GM21825 (cell line): ENCODE results near the gene DPM2.
A peak's percentile ranks its signal among the peaks of the same experiment; 100 is the strongest.

Source experiments
- ATAC-seq: cut with Tn5 transposase; IDR thresholded peaks from one replicate; pipeline ENCODE4 v1.9.1; 2021; ENCODE audit warnings: mild to moderate bottlenecking, moderate library complexity; ENCODE audit not compliant: unreplicated experiment

The DPM2 gene

DNA sequence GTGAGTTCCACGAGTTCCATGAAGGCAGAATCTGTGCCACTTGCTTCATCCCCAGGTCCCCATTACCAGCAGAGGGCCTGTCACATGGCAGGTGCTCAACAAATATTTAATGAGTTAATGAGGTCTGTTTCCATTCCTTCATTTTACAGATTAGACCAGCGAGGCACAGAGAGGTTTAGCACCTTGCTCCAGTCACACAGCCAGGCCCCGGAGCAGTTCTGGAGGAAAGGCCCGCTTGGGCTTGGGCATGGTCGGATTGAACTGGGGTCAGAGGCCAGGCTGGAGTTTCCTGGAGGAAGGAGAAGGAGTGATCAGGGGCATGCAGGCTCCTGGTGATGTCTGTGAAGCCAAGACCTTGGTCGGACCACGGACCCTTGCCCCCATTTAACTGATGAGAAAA, 16.9 kb downstream of the DPM2 start:
- ATAC-seq, result no peak

DNA sequence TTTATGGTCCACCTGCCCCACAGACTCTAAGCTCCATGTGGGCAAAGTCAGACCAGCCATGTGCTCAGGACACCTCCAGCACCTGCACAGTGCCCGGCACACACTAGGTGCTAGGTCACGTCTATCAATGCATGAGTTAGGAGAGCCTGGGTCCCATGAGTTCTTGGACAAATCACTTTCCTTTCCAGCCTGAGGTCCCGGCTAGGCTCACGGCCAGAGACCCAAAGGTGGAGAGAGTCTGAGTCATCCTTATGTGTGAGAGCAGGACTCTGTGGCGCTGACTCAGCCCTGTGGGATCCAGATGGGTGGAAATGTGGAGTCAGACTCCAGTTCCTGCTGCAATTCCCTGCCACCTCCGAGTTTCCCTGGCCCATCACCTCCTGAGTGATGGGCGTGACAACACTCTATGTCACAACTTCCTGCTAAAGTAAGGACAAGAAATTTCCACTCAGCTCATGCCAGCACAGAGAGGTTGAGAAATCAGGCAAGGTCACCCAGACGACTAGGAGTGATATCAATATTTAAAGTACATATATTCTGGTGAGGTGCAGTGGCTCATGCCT, 18.3 kb downstream of the DPM2 start:
- no peak for ATAC-seq

DNA sequence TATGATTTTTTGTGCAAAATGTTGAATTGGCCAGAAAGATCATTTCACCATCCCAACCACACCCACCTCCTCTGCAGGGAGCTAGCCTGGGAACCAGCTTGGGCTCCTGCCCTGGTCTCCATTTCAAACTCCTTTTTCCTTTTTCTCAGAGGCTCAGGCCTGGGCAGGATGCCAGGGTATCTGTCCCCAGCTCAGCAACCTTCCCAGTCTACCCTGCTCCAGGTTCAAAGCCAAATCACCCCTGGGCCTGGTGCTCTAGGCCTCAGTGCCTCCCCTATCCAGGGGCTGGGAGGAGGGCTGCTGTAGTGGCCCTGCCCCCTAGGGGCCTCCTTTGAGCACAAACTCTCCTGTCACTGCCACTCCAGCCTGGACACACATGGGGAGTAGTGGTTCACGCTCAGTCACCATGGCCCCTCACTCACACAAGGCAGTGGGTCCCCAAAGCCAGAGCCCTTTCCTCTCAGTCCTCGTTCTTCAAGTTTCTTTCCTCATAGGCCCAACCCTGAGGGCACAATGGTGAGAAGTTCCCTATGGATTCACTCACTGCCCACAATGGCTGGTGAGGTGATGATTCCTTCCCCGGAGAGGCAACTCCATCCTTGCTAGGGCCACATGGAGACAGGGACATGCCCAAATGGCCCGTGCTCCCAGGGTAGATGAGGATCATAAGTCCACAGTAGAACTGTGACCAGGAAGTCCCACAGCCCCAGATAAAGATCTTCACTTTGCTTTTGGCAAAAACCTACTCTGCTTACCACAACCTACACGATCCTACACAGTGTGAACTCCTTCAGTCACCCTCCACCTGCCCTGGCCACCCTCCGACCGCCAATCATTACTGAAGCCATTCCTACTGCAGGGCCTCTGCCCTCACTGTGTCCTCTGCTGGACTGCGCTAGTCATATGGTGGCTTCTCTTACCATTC, 19.2 kb downstream of the DPM2 start:
- ATAC-seq, result no peak

DNA sequence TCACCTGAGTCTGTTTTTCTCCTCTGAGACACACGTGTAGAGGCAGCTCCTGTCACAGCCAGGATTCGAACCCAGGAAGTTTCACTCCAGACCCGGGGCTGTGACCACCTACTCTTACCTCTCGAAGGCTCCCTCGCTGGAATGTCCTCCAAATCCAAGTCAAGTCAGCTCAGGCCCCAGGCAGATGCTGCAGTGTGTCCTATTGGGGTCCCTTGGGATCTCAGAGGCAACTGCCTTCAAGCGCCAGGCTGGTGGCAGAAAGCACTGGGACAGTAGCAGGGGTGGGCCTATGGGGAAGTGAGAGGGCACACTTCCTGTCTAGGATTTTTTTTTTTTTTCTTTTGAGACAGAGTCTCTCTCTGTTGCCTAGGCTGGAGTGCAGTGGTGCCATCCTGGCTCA, 20.1 kb downstream of the DPM2 start:
- ATAC-seq, result no peak

DNA sequence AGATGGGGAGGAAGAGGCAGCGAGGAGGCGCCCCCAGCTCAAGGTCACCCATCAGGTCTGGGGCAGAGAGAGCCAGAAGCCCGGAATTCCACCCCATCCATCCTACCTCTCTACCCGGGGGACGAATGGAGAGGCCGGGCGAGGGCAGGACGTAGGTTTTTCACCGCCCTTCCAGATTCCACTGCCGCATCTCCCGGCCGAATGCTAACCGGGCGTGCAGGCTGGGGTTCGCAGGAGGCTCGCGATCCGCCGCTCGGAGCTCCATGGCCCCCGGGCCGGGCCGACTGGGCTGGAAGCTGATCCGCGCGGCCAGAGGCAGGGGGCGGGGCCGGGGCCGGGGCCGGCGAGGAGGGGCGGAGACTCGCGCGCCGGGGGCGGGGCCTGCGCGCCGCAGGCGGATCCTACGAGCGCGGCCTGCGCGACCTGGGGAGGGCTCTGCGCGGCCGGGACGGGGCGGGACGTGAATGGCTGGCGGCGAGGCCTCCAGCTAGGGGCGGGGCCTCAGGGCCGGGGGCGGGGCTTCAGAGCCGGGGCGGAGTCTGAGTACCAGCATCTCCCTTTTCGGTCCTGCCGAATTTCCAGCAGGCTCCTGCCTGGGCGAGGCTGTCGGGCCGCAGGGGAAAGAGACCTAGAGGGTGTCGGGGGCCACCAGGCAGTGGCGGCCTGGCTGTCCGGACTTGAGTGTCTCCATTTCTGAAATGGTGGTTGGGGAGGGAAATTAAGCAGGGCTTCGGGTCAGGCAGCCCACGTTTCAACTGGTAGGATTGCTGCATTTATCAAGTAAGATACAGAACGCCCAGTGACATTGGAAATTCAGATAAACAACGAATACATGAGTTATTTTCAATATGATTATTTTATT, 20.7 kb downstream of the DPM2 start, which contains the start of gene ST6GALNAC4:
Gene ST6GALNAC4 (minus strand): TSS at position 322 of the 862 bp plus-strand sequence. CDS start 622 bp downstream, outside the sequence.
- ATAC-seq, result peak; percentile 61

DNA sequence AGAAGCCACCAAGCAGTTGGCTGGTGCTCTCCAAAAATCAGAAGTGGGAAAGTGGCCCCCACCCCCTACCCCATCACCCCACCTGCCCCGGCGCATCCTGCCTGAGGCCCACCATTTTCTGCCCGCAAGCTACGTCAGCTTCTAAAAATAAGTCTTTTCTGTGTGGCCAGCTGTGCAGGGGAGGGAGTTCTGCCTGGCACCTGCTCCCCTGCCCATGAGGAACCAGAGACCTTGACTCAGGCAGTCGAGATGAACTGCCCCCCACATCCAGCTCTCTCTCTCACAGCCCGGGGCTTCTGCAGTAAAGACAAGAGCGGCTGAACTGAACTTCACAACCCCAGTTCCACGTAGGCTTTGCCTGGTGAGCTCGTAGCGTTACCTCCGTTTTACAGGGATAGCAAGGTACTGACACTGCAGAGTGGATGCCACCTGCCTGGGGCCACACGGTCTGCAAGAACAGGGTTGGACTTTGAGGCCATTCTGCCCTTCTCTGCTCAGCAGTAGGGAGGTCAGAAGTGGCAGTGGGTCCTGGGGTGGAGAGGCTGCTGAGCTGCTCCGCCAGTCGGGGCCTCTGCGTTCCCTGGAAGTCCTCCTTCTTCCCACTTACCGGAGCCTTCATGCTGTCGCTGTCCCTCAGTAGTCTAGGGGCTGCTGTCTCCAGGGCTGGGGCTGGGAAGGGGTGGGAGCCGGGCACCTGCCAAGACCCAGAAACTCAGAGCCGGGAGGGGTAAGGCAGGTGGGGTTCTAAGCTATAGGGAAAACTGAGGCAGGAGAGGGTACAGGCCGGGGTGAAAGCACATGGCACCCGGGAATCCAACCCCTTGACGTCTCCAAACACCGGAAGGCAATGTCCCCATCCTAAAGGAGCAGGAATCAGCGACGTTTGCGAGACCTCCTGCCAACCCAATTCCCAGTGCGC, 21.6 kb downstream of the DPM2 start:
- ATAC-seq, result no peak

DNA sequence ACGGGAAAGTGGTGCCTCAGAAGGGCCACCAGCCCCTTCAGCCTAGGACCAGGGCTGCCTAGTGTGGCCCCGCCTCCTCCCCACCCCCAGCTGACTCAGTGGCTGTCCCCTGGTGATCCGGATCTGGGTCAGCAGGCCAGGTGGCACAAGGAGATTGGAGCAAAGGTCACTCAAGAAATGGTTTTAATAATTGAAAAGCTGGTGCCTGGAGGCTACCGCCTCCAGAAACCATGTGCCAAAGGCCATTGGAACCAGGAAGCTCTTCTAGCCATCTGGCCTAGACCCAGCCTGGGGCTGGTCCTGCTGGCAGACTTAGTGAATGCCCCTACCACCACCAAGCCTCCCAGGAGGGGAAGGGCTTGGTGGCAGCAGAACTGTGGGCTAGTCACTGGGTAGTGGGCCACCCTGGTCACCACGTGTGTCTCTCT, 22.3 kb downstream of the DPM2 start:
- no peak for ATAC-seq

DNA sequence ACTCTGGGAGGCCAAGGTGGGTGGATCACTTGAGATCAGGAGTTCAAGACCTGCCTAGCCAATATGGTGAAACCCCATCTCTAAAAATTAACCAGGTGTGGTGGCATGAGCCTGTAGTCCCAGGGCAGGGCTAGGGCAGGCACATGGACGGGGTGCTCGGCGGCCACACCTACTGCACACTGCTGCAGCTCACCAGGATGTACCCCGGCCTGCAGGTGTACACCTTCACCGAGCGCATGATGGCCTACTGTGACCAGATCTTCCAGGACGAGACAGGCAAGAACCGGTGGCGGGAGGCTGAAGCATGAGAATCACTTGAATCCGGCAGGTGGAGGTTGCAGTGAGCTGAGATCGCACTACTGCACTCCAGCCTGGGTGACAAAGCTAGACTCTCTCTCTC, 24.0 kb downstream of the DPM2 start:
- ATAC-seq, result no peak

DNA sequence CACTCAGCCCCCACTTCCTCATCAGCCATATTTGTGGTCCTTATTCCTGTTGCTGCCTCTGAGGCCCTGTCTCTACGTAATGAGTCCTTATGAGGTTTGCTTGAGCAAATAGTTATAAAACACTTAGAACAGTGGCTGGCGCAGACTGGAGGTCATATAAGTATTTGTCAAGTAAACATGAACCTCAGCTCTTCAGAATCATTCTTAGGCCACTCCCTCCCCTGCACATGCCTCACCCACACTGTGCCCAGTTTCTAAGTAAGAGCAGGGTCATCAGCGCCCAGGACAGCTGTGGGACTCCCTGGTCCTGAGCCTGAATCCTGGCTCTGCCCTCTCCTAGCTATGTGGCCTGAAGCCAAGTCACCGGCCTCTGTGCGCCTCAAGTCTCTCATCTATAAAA, 24.8 kb downstream of the DPM2 start:
- no peak for ATAC-seq

DNA sequence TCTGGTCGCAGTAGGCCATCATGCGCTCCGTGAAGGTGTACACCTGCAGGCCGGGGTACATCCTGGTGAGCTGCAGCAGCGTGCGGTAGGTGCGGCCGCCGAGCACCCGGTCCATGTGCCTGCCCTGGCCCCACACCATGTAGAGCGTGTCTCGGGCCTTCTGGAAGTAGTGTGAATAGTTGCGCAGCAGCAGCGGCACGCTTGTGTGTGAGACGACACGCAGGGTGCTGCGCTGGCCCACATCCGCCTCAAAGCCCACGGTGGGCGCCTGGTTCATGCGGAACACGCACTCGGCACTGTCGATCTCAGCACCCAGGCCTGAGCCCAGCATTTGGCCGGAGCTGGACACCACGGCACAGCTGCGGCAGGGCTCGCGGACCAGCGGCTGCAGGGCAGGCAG, 25.4 kb downstream of the DPM2 start:
- no peak for ATAC-seq

DNA sequence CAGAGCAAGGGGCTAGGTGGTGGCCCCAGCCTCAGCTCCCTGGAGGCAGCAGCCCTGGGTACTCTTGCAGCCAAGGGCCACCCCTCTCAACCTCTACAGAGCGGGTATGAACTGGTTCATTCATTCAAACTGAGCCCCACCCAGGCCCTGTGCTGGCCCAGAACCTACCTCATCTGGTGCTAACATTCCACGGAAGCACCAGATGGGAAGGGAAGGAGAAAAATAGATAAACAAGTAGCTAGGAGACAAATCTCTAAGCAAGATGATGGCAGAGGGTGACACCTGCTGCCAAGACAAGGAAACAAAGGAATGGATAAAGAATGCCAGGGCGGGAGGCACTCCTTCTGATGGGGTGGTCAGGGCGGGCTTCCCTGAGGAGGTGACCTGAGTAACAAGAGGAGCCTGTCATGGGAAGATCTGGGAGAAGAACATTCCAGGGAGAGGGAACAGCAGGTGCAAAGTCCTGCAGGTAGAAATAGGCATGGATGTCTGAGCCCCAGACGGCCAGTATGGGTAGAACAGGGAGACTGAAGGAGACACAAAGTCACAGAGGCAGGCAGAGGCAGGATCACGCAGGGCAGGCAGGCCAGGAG, 26.9 kb downstream of the DPM2 start:
- no peak for ATAC-seq

DNA sequence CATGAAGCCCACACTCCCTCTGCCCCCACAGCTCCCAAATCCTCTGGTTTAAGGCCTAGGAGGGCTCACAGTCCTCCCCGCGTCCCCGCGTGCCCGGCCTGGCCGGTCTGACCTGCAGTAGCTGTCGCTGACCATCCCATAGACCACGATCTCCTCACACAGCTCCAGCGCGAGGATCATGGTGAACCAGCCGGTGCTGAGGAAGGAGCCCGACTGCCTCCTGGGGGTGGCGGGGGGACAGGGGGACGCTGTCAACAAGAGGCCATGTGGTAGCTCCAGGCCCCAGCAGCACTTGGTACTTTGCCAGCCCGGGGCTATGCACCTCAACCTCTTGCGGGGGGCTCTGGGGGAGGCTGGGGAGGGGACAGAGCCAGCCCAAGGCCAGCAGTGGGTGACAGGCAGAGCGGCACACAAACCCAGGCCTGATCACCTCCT, 27.8 kb downstream of the DPM2 start:
- no peak for ATAC-seq

DNA sequence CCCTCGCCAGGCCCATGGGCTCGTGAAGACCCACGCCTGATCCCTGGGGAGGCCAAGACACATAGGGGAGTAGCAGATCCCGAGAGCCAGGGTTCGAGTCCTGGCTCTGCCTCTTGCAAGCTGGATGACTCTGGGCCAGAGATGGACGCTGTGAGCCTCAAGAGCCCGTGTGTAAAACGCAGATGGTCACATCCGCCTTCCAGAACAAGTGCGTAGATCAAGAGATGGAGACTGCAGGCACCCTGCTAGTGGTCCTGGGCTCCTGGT, 29.1 kb downstream of the DPM2 start:
- no peak for ATAC-seq

DNA sequence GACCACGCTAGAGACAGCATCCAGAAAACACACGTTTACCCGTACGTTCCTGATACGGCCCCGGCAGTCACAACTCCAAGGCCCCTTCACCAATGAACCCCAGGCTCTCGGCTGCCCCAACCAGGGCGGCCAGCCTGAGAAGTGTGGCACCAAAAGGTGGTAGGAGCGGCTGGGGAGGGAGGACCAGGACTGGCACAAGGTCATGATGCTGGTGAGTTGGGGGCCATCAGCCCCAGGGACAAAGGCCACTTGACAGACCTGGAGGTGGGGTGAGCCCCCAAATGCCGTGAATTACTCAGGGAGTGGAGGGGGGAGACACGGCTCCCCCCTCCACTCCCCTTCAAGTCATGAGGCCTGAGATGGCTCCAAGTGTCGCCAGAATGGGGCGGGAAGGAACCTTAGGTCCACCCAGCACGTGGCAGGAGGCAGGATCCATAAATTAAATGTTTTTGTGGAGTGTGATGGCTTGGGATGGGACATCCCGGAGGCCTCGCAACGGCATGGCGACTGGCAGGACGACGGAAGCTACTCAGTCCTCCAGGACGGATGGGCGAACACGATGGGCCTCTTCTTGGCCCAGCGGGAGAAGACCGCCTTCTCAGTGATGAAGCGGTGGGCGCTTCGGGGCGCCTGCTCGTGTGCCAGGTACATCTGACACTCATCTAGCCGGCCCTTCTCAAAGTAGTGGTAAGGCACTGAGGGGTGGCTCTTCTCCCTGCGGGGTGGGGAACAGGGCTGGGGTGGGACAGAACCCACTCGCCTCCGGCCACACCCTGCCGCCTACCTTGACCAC, 29.6 kb downstream of the DPM2 start:
- ATAC-seq, result no peak

DNA sequence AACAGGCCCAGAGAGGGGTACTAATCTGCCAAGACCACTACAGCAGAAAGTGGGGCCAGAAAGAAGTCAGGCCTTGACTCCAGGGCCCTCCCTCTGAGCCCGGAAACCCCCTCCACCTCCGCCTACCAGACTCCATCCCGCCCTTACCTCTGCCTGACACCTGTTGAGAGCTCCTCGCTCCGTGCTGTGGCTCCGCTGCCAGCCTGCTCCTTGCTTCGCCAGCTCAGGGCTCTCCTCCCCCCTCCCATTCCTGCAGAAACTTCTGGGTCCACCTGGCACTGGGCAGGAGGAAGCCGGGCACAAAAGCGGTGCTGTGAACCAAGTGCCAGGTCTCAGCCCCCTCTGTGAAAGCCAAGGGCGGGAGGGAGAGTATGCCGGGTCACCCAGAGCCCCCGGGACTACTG, 31.9 kb downstream of the DPM2 start:
- no peak for ATAC-seq

DNA sequence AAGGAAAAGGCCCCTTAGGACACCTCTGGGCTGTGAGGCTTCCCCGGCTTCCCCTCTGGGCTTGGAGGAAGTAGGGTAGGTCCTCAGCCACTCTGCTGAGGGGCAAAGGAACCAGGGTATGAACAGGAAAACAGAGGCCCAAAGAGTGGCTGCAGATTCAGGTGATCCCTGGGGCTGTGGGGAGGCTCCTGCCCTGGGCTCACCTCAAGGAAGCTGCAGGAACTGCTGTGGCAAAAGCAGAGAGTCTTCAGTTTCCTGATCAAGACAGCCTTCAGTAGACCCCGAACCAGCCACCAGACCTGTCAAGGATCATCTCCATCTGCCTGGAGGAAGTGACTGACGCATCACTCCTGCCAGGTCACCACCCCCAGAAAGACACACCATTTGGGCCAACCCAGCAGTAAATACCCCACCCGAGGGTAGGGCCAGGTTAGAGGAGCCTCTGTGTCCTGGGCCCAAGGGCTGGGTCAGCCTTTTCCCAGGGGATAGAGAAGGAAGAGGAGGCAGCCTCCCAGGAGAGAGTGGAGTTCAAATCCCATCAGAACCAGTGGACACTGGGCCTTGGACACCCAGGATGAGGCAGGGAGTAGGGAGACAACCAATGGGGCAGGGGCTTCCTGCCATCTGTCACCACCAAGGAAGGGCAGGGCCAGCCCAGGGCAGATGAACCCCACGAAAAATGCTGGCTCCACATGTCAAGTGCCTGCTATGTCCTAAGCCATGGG, 32.5 kb downstream of the DPM2 start:
- ATAC-seq, result no peak

DNA sequence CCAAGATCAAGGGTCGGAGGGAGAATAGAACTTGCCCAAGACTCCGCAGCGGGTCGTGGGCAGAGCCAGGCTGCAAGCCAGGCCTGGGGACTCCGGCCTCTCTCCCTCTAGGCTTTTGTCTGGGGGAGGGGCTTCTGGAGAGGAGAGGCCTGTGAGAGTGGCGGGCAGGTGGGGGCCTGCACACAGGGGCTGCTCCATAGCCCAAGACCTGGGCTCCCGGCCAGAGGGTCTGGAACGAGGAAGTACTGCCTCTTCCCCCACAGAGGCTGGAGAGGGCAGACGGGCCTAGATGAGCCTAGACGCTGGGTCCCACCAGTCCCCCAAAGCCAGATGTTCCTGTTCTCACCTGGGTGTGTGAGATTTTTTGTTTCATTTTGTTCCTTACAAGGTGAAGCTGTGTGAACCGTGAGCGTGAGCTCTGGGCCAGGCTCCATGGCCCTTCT, 33.1 kb downstream of the DPM2 start:
- ATAC-seq, result no peak

DNA sequence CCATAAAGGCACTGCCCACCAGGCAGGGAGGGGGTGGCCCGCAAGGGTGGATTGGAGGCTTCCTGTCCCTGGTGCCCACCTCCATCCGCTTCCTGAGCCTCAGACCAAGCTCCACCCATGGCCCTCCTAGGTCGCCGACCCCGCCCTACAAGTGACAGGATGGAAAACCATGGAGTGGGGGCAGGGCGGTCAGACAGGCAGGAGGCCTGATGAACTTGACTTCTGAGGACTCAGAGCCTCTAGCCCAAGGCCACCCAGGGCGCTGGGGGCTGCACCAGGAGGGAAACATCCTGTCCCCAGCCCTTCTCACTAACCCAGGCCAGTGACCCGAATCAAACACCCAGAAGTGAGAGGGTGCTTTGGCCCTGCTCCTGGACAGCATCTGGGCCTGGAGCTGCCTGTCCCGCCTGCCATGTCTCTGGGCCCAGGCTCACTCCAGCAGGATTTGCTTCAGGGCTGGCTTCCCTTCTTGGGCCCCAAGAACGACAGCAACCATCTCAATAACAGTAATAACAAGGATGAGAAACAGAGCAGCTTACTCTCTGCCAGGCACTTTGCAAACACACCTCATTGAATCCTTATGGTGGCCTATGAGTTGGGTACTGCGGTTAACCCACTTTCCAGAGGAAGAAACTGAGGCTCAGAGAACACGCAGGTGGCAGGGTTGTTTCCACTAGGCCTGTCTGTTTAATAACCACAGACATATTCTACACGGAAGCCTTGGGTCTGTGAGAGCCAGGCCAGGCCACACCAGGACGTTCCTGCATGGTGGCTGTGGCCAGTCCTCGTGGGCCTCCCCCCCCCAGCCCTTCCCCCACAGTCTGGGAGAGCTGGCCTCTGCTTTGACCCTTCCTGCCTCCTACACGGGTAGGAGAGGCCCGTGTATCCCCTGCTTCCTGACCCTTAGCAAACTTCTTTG, 33.8 kb downstream of the DPM2 start:
- peak; percentile 35 for ATAC-seq
